Natural killer cell treated with Interleukin-12 subunit alpha and Interleukin-12 subunit beta and Interleukin-15 and Interleukin-18, amount 100 ng/mL, for 72 hours (primary cell): ENCODE data around the gene TASP1. TPM values are rescaled to one million over a fixed set of nuclear protein-coding genes. Genes with fewer than 3 reads are reported as not detected.
"Not testable (repeated sequence)": the region's sequence is repeated elsewhere in the genome, so short reads cannot be mapped to it uniquely, and the experiment has no call there.

ENCODE experiments used
- ATAC-seq, 2 donors: fragments of 150-1000 bp; cut with Tn5 transposase in 1 of 2; sonication (Bioruptor Pico), chemical (Tn5 transposase) in 1 of 2; 2 replicates each; pipeline ENCODE4 v1.10.0; 2021
- DNase-seq: peaks from one replicate; pipeline ENCODE4 v3.0.0; 2022; ENCODE audit warnings: low spot score
- H3K27ac Mint-ChIP-seq, 2 donors: 1 replicate in 1 of 2; 2 replicates in 1 of 2; pipeline ENCODE4 v1.8.0; 2022; ENCODE audit warnings: mixed read lengths in 2 of 2, mild to moderate bottlenecking in 1 of 2, moderate library complexity in 1 of 2
- H3K27me3 Mint-ChIP-seq, 2 donors: 1 replicate in 1 of 2; 2 replicates in 1 of 2; pipeline ENCODE4 v1.8.0; 2022; ENCODE audit warnings: mixed read lengths in 2 of 2
- H3K36me3 Mint-ChIP-seq: one replicate; pipeline ENCODE4 v1.8.0; 2022; ENCODE audit warnings: mixed read lengths
- H3K4me1 Mint-ChIP-seq, 2 donors: 1 replicate in 1 of 2; 2 replicates in 1 of 2; pipeline ENCODE4 v1.8.0; 2022; ENCODE audit warnings: low read depth in 2 of 2, mixed read lengths in 2 of 2, mild to moderate bottlenecking in 1 of 2
- H3K4me3 Mint-ChIP-seq: one replicate; pipeline ENCODE4 v1.8.0; 2022; ENCODE audit warnings: mixed read lengths
- H3K9me3 Mint-ChIP-seq: 2 replicates; pipeline ENCODE4 v1.8.0; 2022; ENCODE audit warnings: mixed read lengths
- total RNA-seq, 2 donors: library from RNA; stranded (reverse); gene quantifications; one replicate each; pipeline ENCODE4 v1.2.3, GENCODE V29; 2022

Gene TASP1
- total RNA-seq, 2 donors from 2014 or later: 14.9 to 16.3 TPM

- DNase-seq (no peak), ATAC-seq (no peak)
- no peaks in the 10 kb centered on the region for H3K9me3 Mint-ChIP-seq
- no peak overlapping the region for H3K27ac Mint-ChIP-seq
- H3K4me1 Mint-ChIP-seq: no peaks in the 10 kb centered on the region
- H3K27me3 Mint-ChIP-seq: peaks cover 14 to 36% of the 10 kb centered on the region in 2 donors
- H3K4me3 Mint-ChIP-seq: no peak overlapping the region
- no peaks in the 10 kb centered on the region for H3K36me3 Mint-ChIP-seq
Measured at GRCh38 chr20:13665709-13666395, 27.1 kb upstream of the TASP1 start.

GRCh38 chr20:13661070-13661685 lies 22.4 kb upstream of the TASP1 start:
- Mint-ChIP-seq H3K27ac (no peak overlapping the region), H3K9me3 (no peaks in the 10 kb centered on the region), H3K36me3 (no peaks in the 10 kb centered on the region), H3K4me1 (no peaks in the 10 kb centered on the region), H3K27me3 (peaks cover 22 to 24% of the 10 kb centered on the region in 2 donors), H3K4me3 (no peak overlapping the region)
- no peak for DNase-seq
- ATAC-seq: no peak

GRCh38 chr20:13659288-13659687 lies 20.6 kb upstream of the TASP1 start:
- ATAC-seq: no peak
- Mint-ChIP-seq H3K27me3 (peaks cover 19 to 23% of the 10 kb centered on the region in 2 donors), H3K36me3 (no peaks in the 10 kb centered on the region), H3K4me1 (no peaks in the 10 kb centered on the region), H3K27ac (no peak overlapping the region), H3K4me3 (no peak overlapping the region), H3K9me3 (no peaks in the 10 kb centered on the region)
- no peak for DNase-seq

GRCh38 chr20:13658060-13658459 lies 19.3 kb upstream of the TASP1 start:
- not testable (repeated sequence) for DNase-seq, ATAC-seq, H3K4me3 Mint-ChIP-seq, H3K36me3 Mint-ChIP-seq, H3K27ac Mint-ChIP-seq, H3K4me1 Mint-ChIP-seq, H3K9me3 Mint-ChIP-seq
- peaks cover 22 to 23% of the 10 kb centered on the region in 2 donors for H3K27me3 Mint-ChIP-seq

GRCh38 chr20:13656721-13657368 lies 18.1 kb upstream of the TASP1 start:
- H3K4me1 Mint-ChIP-seq: no peaks in the 10 kb centered on the region
- H3K27me3 Mint-ChIP-seq: peaks cover 23 to 26% of the 10 kb centered on the region in 2 donors
- no peak overlapping the region for H3K27ac Mint-ChIP-seq
- ATAC-seq (no peak), DNase-seq (no peak)
- H3K9me3 Mint-ChIP-seq: no peaks in the 10 kb centered on the region
- H3K4me3 Mint-ChIP-seq: no peak overlapping the region
- no peaks in the 10 kb centered on the region for H3K36me3 Mint-ChIP-seq

GRCh38 chr20:13654463-13655023 lies 15.8 kb upstream of the TASP1 start:
- Mint-ChIP-seq H3K9me3 (no peaks in the 10 kb centered on the region), H3K4me3 (no peak overlapping the region), H3K27me3 (peaks cover 25 to 33% of the 10 kb centered on the region in 2 donors), H3K27ac (no peak overlapping the region), H3K36me3 (no peaks in the 10 kb centered on the region), H3K4me1 (no peaks in the 10 kb centered on the region)
- DNase-seq (no peak), ATAC-seq (no peak)

GRCh38 chr20:13650474-13650873 lies 11.7 kb upstream of the TASP1 start:
- Mint-ChIP-seq H3K4me1 (no peaks in the 10 kb centered on the region), H3K4me3 (no peak overlapping the region), H3K36me3 (no peaks in the 10 kb centered on the region), H3K27me3 (peaks cover 11 to 27% of the 10 kb centered on the region in 2 donors), H3K27ac (no peak overlapping the region), H3K9me3 (no peaks in the 10 kb centered on the region)
- DNase-seq (no peak), ATAC-seq (no peak)

GRCh38 chr20:13648291-13649228 lies 9.8 kb upstream of the TASP1 start:
- Mint-ChIP-seq H3K4me3 (no peak overlapping the region), H3K9me3 (no peaks in the 10 kb centered on the region), H3K4me1 (no peaks in the 10 kb centered on the region), H3K36me3 (no peaks in the 10 kb centered on the region), H3K27ac (no peak overlapping the region), H3K27me3 (peaks cover 20 to 34% of the 10 kb centered on the region in 2 donors)
- DNase-seq (no peak), ATAC-seq (no peak)

GRCh38 chr20:13644010-13644409 lies 5.3 kb upstream of the TASP1 start:
- no peak overlapping the region for H3K4me3 Mint-ChIP-seq
- H3K4me1 Mint-ChIP-seq: peaks cover 0 to 3% of the 10 kb centered on the region in 2 donors
- H3K36me3 Mint-ChIP-seq: no peaks in the 10 kb centered on the region
- H3K27me3 Mint-ChIP-seq: peaks cover 22 to 23% of the 10 kb centered on the region in 2 donors
- no peak for DNase-seq
- H3K9me3 Mint-ChIP-seq: no peaks in the 10 kb centered on the region
- ATAC-seq: no peak
- H3K27ac Mint-ChIP-seq: no peak overlapping the region

- Mint-ChIP-seq H3K4me1 (peaks cover 20 to 21% of the 10 kb centered on the region in 2 donors), H3K27ac (peak overlapping the region; percentile 76 to 90), H3K4me3 (peak overlapping the region; percentile 94), H3K27me3 (peaks cover 7 to 9% of the 10 kb centered on the region in 2 donors), H3K9me3 (no peaks in the 10 kb centered on the region), H3K36me3 (no peaks in the 10 kb centered on the region)
- ATAC-seq (peak in 1 of 2 donors; percentile 3), DNase-seq (no peak)
Measured at GRCh38 chr20:13639150-13639497, 392 bp upstream of the TASP1 start.

GRCh38 chr20:13638162-13638495 lies 603 bp downstream of the TASP1 start:
- peak overlapping the region; percentile 76 to 90 for H3K27ac Mint-ChIP-seq
- peaks cover 21 to 27% of the 10 kb centered on the region in 2 donors for H3K4me1 Mint-ChIP-seq
- H3K36me3 Mint-ChIP-seq: no peaks in the 10 kb centered on the region

GRCh38 chr20:13632431-13632830 lies 6.3 kb downstream of the TASP1 start:
- no peaks in the 10 kb centered on the region for H3K27me3 Mint-ChIP-seq
- peaks cover 16% of the 10 kb centered on the region for H3K36me3 Mint-ChIP-seq
- DNase-seq: no peak
- no peaks in the 10 kb centered on the region for H3K9me3 Mint-ChIP-seq
- H3K4me1 Mint-ChIP-seq: peaks cover 12 to 15% of the 10 kb centered on the region in 2 donors
- no peak overlapping the region for H3K27ac Mint-ChIP-seq
- ATAC-seq: no peak
- H3K4me3 Mint-ChIP-seq: no peak overlapping the region

More at GRCh38 chr20:13638162-13638495, 603 bp downstream of the TASP1 start:
- no peak for ATAC-seq
- Mint-ChIP-seq H3K4me3 (peak overlapping the region; percentile 94), H3K9me3 (no peaks in the 10 kb centered on the region), H3K27me3 (peaks cover 0 to 5% of the 10 kb centered on the region in 2 donors)
- DNase-seq: no peak

- ATAC-seq, DNase-seq, H3K4me1 Mint-ChIP-seq, H3K4me3 Mint-ChIP-seq, H3K27ac Mint-ChIP-seq, H3K9me3 Mint-ChIP-seq, H3K27me3 Mint-ChIP-seq: not testable (repeated sequence)
- peaks cover 21% of the 10 kb centered on the region for H3K36me3 Mint-ChIP-seq
Measured at GRCh38 chr20:13627525-13627924, 11.2 kb downstream of the TASP1 start.
